ENCODE measurements around the gene MYBPH.

MYBPH gene

GRCh38 chr1:203165101-203165799 is 10.4 kb downstream of the MYBPH start:
- TF ChIP-seq ZFX (IDR thresholded peaks at IDR 0.05; ENCODE audit: borderline replicate concordance) (no peak), CTCF (IDR thresholded peaks at IDR 0.05) (no peak)
- H3K27ac ChIP-seq, result no peak overlapping the region

DNA sequence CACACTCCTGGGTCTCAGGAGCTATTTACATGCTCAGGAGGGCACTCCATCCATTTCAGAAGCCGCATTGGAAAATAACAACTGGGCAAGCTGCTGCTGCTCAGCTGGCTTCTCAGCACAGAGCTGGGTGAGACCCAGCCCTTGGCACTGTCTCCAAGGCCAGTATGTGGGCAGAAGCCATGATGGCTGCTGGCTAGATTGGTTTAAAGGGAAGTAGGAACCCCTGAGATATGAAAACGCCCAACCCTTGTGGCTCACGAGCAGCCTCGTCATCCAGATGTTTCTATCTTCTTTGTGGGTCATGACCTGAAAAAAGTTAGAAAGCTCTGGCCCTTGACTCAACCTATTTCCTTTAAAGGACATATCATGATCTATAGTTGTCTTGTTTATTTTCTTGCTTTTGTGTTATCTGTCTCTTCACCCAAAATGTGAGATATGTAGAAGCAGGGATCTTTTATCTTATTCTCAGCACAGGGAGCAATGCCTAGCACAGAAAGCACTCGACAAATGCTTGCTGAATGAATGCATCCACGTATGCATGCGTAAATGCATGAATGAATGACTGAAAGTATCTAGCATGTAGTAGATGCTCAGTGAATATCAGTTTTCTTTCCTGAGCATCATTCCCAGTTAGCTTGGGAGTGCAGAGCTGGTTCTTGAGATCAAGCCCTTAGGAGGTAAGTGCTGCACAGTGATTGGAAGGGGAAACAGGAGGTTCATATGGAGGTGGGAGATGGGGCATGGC is 11.6 kb downstream of the MYBPH start:
- TF ChIP-seq ZFX (IDR thresholded peaks at IDR 0.05; ENCODE audit: borderline replicate concordance) (no peak), CTCF (IDR thresholded peaks at IDR 0.05) (no peak)
- H3K27ac ChIP-seq, result no peak overlapping the region

GRCh38 chr1:203162403-203162802 is 13.2 kb downstream of the MYBPH start:
- TF ChIP-seq CTCF (IDR thresholded peaks at IDR 0.05) (no peak), ZFX (IDR thresholded peaks at IDR 0.05; ENCODE audit: borderline replicate concordance) (no peak)

DNA sequence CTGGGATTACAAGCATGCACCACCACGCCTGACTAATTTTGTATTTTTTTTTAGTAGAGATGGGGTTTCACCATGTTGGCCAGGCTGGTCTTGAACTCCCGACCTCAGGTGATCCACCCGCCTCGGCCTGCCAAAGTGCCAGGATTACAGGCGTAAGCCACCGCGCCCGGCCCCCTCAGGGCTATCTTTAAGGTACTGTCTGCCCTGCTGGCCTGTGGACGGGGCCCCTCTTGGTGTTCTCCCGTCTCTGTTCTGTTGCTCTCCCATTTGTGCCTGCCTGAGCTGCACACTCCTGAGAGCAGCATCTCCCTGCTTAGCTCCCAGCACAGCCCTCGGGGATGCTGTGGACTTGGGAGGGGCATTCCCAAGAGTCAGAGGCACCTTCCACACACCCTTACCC is 13.9 kb downstream of the MYBPH start:
- H3K27ac ChIP-seq, result no peak overlapping the region
- TF ChIP-seq CTCF (IDR thresholded peaks at IDR 0.05), result no peak
- no peak for TF ChIP-seq ZFX (IDR thresholded peaks at IDR 0.05; ENCODE audit: borderline replicate concordance)

More at GRCh38 chr1:203162403-203162802, 13.2 kb downstream of the MYBPH start:
- H3K27ac ChIP-seq, result no peak overlapping the region

GRCh38 chr1:203161175-203161574 is 14.5 kb downstream of the MYBPH start:
- H3K27ac ChIP-seq, result no peak overlapping the region
- TF ChIP-seq ZFX (IDR thresholded peaks at IDR 0.05; ENCODE audit: borderline replicate concordance), result no peak
- TF ChIP-seq CTCF (IDR thresholded peaks at IDR 0.05), result no peak

- TF ChIP-seq CTCF (IDR thresholded peaks at IDR 0.05) (no peak), ZFX (IDR thresholded peaks at IDR 0.05; ENCODE audit: borderline replicate concordance) (no peak)
- H3K27ac ChIP-seq, result no peak overlapping the region
Measured at GRCh38 chr1:203159844-203160243, 15.8 kb downstream of the MYBPH start.
